ENCODE results near the gene KRT76. TPM values are rescaled to one million over a fixed set of nuclear protein-coding genes. Genes with fewer than 3 reads are reported as not detected.

KRT76 gene
- total and polyA plus RNA-seq, 7 experiments from 2014 or later = not detected

DNA sequence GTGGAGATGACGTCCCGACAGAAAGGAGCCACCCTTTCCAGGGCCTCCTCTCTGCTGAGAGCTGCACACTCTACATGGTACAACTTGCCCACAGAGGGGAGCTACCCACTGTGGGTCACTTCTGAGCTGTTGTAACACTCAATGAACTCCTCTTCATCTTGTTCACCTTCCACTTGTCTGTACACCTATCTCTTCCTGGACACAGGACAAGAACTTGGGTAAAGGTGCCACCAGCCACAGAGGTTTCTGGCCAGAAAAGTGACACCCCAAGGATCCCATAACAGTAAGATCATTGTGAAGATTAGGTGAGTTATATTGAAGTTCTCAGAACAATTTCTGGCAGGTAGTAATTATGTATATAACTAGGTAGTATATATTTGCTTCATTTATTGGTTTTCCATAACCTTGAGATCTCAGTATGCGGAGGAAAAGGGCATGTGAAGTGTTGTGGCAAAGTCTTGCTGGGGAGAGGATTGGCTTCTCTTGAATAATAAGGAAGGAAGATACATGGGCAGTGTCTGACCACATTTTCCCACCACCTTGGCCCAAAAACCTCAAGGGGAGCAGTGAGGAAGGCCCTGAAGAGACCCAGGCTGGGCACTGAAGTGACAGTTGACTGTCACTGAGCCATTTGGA, 34.2 kb downstream of the KRT76 start:
- Mint-ChIP-seq H3K36me3 (no peaks in the 10 kb centered on the region), H3K4me3 (no peak overlapping the region), H3K4me1 (peaks cover 0 to 5% (median under 1%) of the 10 kb centered on the region in 7 donors), H3K27me3 (peaks cover 0 to 13% (median 6%) of the 10 kb centered on the region in 5 donors), H3K9me3 (peaks cover 0 to 4% (median 0%) of the 10 kb centered on the region in 11 donors), H3K27ac (no peak overlapping the region)
- ATAC-seq = no peak
- POLR2A ChIA-PET = no interaction called here
- Histone ChIP-seq H3K4me3 (ENCODE audit: low read length) (no peak overlapping the region), H3K36me3 (ENCODE audit: control insufficient read depth in 2 of 3, insufficient read depth in 3 of 3, low read length in 3 of 3) (no peaks in the 10 kb centered on the region), H3K4me1 (ENCODE audit: control insufficient read depth in 2 of 2, insufficient read depth in 2 of 2, low read length in 2 of 2) (no peaks in the 10 kb centered on the region), H3K27ac (ENCODE audit: low read depth, low read length) (no peak overlapping the region), H3K27me3 (ENCODE audit: control insufficient read depth in 2 of 2, insufficient read depth in 2 of 2, low read length in 2 of 2) (no peaks in the 10 kb centered on the region), H3K9me3 (ENCODE audit: control insufficient read depth in 2 of 3, low read length in 3 of 3) (no peaks in the 10 kb centered on the region)
- CTCF ChIA-PET = no interaction called here
- no peak for DNase-seq
- intact Hi-C loops (cut with micrococcal nuclease) = loop anchor here in 1 of 2 donors (5.0 kb wide), 1 partner anchor 161 kb away; no protein-coding TSS in a partner anchor

- Mint-ChIP-seq H3K36me3 (no peaks in the 10 kb centered on the region), H3K9me3 (peaks cover 0 to 4% (median 0%) of the 10 kb centered on the region in 11 donors), H3K27ac (no peak overlapping the region), H3K4me1 (peaks cover 0 to 4% (median 0%) of the 10 kb centered on the region in 7 donors), H3K4me3 (no peak overlapping the region), H3K27me3 (peaks cover 0 to 13% (median 6%) of the 10 kb centered on the region in 5 donors)
- ChIA-PET POLR2A (interaction anchor here (0.6 kb wide), 1 partner anchor 109 kb away, joined by 3 read pairs; no protein-coding TSS in a partner anchor), CTCF (no interaction called here)
- no peak for DNase-seq
- Histone ChIP-seq H3K4me3 (ENCODE audit: low read length) (no peak overlapping the region), H3K36me3 (ENCODE audit: control insufficient read depth in 2 of 3, insufficient read depth in 3 of 3, low read length in 3 of 3) (no peaks in the 10 kb centered on the region), H3K27me3 (ENCODE audit: control insufficient read depth in 2 of 2, insufficient read depth in 2 of 2, low read length in 2 of 2) (no peaks in the 10 kb centered on the region), H3K9me3 (ENCODE audit: control insufficient read depth in 2 of 3, low read length in 3 of 3) (no peaks in the 10 kb centered on the region), H3K4me1 (ENCODE audit: control insufficient read depth in 2 of 2, insufficient read depth in 2 of 2, low read length in 2 of 2) (no peaks in the 10 kb centered on the region), H3K27ac (ENCODE audit: low read depth, low read length) (no peak overlapping the region)
- no peak for ATAC-seq
- intact Hi-C loops (cut with micrococcal nuclease) = loop anchor here in 1 of 2 donors (5.0 kb wide), 1 partner anchor 160 kb away; no protein-coding TSS in a partner anchor
Measured at GRCh38 chr12:52742196-52742580, 35.0 kb downstream of the KRT76 start.

- intact Hi-C loops (cut with micrococcal nuclease) = loop anchor here in 1 of 2 donors (5.0 kb wide), 1 partner anchor 159 kb away; no protein-coding TSS in a partner anchor
- ChIA-PET POLR2A (interaction anchor here (0.6 kb wide), 1 partner anchor 108 kb away, joined by 3 read pairs; no protein-coding TSS in a partner anchor), CTCF (no interaction called here)
- ATAC-seq = peak; percentile 61
- no peaks in the 10 kb centered on the region for H3K27me3 ChIP-seq (ENCODE audit: control insufficient read depth in 2 of 2, insufficient read depth in 2 of 2, low read length in 2 of 2)
- H3K27ac ChIP-seq (ENCODE audit: low read depth, low read length) = no peak overlapping the region
- no peak overlapping the region for H3K4me3 ChIP-seq (ENCODE audit: low read length)
- H3K27ac Mint-ChIP-seq = no peak overlapping the region
- H3K4me1 ChIP-seq (ENCODE audit: control insufficient read depth in 2 of 2, insufficient read depth in 2 of 2, low read length in 2 of 2) = no peaks in the 10 kb centered on the region
- H3K9me3 Mint-ChIP-seq = peaks cover 0 to 4% (median 0%) of the 10 kb centered on the region in 11 donors
- peaks cover 0 to 4% (median 0%) of the 10 kb centered on the region in 7 donors for H3K4me1 Mint-ChIP-seq
- no peaks in the 10 kb centered on the region for H3K36me3 ChIP-seq (ENCODE audit: control insufficient read depth in 2 of 3, insufficient read depth in 3 of 3, low read length in 3 of 3)
- no peaks in the 10 kb centered on the region for H3K36me3 Mint-ChIP-seq
- no peaks in the 10 kb centered on the region for H3K9me3 ChIP-seq (ENCODE audit: control insufficient read depth in 2 of 3, low read length in 3 of 3)
- peak; percentile 31 to 73 (median 57) for DNase-seq
- no peak overlapping the region for H3K4me3 Mint-ChIP-seq
- H3K27me3 Mint-ChIP-seq = peaks cover 0 to 13% (median 6%) of the 10 kb centered on the region in 5 donors
Measured at GRCh38 chr12:52741375-52742195, 35.6 kb downstream of the KRT76 start.

- no peak overlapping the region for H3K4me3 Mint-ChIP-seq
- H3K4me1 ChIP-seq (ENCODE audit: control insufficient read depth in 2 of 2, insufficient read depth in 2 of 2, low read length in 2 of 2) = no peaks in the 10 kb centered on the region
- POLR2A ChIA-PET = no interaction called here
- no peaks in the 10 kb centered on the region for H3K36me3 ChIP-seq (ENCODE audit: control insufficient read depth in 2 of 3, insufficient read depth in 3 of 3, low read length in 3 of 3)
- H3K27ac Mint-ChIP-seq = no peak overlapping the region
- no peak overlapping the region for H3K27ac ChIP-seq (ENCODE audit: low read depth, low read length)
- H3K36me3 Mint-ChIP-seq = no peaks in the 10 kb centered on the region
- intact Hi-C loops (cut with micrococcal nuclease) = loop anchor here in 1 of 2 donors (5.0 kb wide), 1 partner anchor 158 kb away; no protein-coding TSS in a partner anchor
- DNase-seq (no peak), ATAC-seq (no peak)
- H3K27me3 Mint-ChIP-seq = peaks cover 0 to 13% (median 6%) of the 10 kb centered on the region in 5 donors
- CTCF ChIA-PET = no interaction called here
- no peak overlapping the region for H3K4me3 ChIP-seq (ENCODE audit: low read length)
- peaks cover 0 to 4% (median 0%) of the 10 kb centered on the region in 7 donors for H3K4me1 Mint-ChIP-seq
- no peaks in the 10 kb centered on the region for H3K9me3 ChIP-seq (ENCODE audit: control insufficient read depth in 2 of 3, low read length in 3 of 3)
- no peaks in the 10 kb centered on the region for H3K27me3 ChIP-seq (ENCODE audit: control insufficient read depth in 2 of 2, insufficient read depth in 2 of 2, low read length in 2 of 2)
- H3K9me3 Mint-ChIP-seq = peaks cover 0 to 4% (median 0%) of the 10 kb centered on the region in 11 donors
Measured at GRCh38 chr12:52740584-52740983, 36.6 kb downstream of the KRT76 start.

GRCh38 chr12:52739963-52740362, 37.2 kb downstream of the KRT76 start:
- ChIA-PET POLR2A (no interaction called here), CTCF (interaction anchor here (0.7 kb wide), 1 partner anchor 715 kb away, joined by 3 read pairs; no protein-coding TSS in a partner anchor)
- Mint-ChIP-seq H3K4me3 (no peak overlapping the region), H3K4me1 (peaks cover 0 to 4% (median 0%) of the 10 kb centered on the region in 7 donors), H3K27me3 (peaks cover 0 to 13% (median 6%) of the 10 kb centered on the region in 5 donors), H3K36me3 (no peaks in the 10 kb centered on the region), H3K27ac (no peak overlapping the region), H3K9me3 (peaks cover 0 to 4% (median 0%) of the 10 kb centered on the region in 11 donors)
- no peak overlapping the region for H3K4me3 ChIP-seq (ENCODE audit: low read length)
- H3K9me3 ChIP-seq (ENCODE audit: control insufficient read depth in 2 of 3, low read length in 3 of 3) = no peaks in the 10 kb centered on the region
- no peak for ATAC-seq
- intact Hi-C loops (cut with micrococcal nuclease) = loop anchor here in 1 of 2 donors (5.0 kb wide), 1 partner anchor 158 kb away; no protein-coding TSS in a partner anchor
- no peaks in the 10 kb centered on the region for H3K27me3 ChIP-seq (ENCODE audit: control insufficient read depth in 2 of 2, insufficient read depth in 2 of 2, low read length in 2 of 2)
- no peak for DNase-seq
- H3K4me1 ChIP-seq (ENCODE audit: control insufficient read depth in 2 of 2, insufficient read depth in 2 of 2, low read length in 2 of 2) = no peaks in the 10 kb centered on the region
- no peaks in the 10 kb centered on the region for H3K36me3 ChIP-seq (ENCODE audit: control insufficient read depth in 2 of 3, insufficient read depth in 3 of 3, low read length in 3 of 3)
- no peak overlapping the region for H3K27ac ChIP-seq (ENCODE audit: low read depth, low read length)

DNA sequence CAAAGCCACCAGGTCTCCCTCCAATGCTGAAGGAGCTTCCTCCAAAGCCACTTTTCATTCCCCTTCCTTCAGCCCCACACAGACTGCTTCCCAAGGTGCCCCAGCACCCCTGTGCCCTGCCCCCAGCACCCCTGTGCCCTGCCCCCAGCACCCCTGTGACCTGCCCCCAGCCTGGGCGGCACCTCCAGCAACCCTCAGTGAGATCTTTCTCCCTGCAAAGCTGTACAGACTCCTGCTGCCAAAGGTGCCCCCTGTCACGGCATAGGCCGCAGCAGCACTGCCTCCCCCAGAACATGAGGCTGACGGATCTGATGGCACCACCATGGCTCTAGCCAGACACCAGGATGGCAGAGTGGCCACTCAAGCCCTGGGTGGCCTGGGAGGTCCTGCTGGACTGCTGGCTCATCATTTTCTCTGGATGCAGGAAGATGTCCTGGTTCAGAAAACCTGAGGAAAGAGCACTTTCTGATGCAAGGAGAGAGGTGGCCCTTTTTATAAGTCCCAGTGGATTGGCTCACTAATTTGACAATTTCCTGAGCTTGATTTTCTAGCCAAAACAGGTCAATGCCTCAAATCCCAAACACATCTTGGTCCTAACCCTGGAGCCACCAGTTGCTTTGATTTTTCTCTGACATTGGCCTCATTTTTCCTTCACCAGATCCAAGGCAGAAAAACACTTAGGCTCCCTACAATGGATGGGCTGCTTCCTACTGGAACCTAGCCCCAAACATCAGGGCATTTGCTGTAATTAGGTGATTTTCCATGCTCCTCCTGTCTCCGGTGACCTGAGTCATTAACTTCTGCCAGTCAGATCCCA, 41.1 kb downstream of the KRT76 start:
- Mint-ChIP-seq H3K9me3 (peaks cover 0 to 2% (median 0%) of the 10 kb centered on the region in 11 donors), H3K27ac (no peak overlapping the region), H3K27me3 (peaks cover 0 to 7% (median 1%) of the 10 kb centered on the region in 5 donors), H3K36me3 (no peaks in the 10 kb centered on the region), H3K4me1 (no peaks in the 10 kb centered on the region), H3K4me3 (no peak overlapping the region)
- Histone ChIP-seq H3K27ac (ENCODE audit: low read depth, low read length) (no peak overlapping the region), H3K9me3 (ENCODE audit: control insufficient read depth in 2 of 3, low read length in 3 of 3) (no peaks in the 10 kb centered on the region), H3K27me3 (ENCODE audit: control insufficient read depth in 2 of 2, insufficient read depth in 2 of 2, low read length in 2 of 2) (no peaks in the 10 kb centered on the region), H3K4me3 (ENCODE audit: low read length) (no peak overlapping the region), H3K36me3 (ENCODE audit: control insufficient read depth in 2 of 3, insufficient read depth in 3 of 3, low read length in 3 of 3) (no peaks in the 10 kb centered on the region), H3K4me1 (ENCODE audit: control insufficient read depth in 2 of 2, insufficient read depth in 2 of 2, low read length in 2 of 2) (no peaks in the 10 kb centered on the region)
- DNase-seq (no peak), ATAC-seq (no peak)
- intact Hi-C loops (cut with micrococcal nuclease) = no loop called here
- ChIA-PET CTCF (no interaction called here), POLR2A (interaction anchor here (0.8 kb wide), 1 partner anchor 18 kb away, joined by 3 read pairs; no protein-coding TSS in a partner anchor)

Measured in naive thymus-derived CD4-positive, alpha-beta T cell (primary cell).